ENCODE results near the gene ANGPTL8. TPM values are rescaled to one million over a fixed set of nuclear protein-coding genes. Genes with fewer than 3 reads are reported as not detected.

The ANGPTL8 gene
- total RNA-seq, 4 donors from 2014 or later: 2.0 TPM; not detected in 3

- Histone ChIP-seq H3K27ac (no peak overlapping the region), H3K4me1 (peaks cover 0 to 27% (median 0%) of the 10 kb centered on the region in 3 donors), H3K36me3 (no peaks in the 10 kb centered on the region), H3K27me3 (no peaks in the 10 kb centered on the region), H3K4me3 (no peak overlapping the region), H3K9me3 (no peaks in the 10 kb centered on the region)
- TF ChIP-seq EP300 (IDR thresholded peaks at IDR 0.05) (no peak), POLR2AphosphoS5 (IDR thresholded peaks at IDR 0.05) (no peak), CTCF (IDR thresholded peaks at IDR 0.05) (no peak), POLR2A (IDR thresholded peaks at IDR 0.05) (no peak)
- ATAC-seq: no peak
- 93 to 100% methylated on average over 3 to 7 of the region's 7 CpGs for WGBS, 2 donors (ENCODE audit: low coverage in 1 of 2)
Measured at GRCh38 chr19:11291415-11291814, 52.0 kb downstream of the ANGPTL8 start.

Other genes starting within 250 kb of the ANGPTL8 start
- 10 to 100 TPM; 14.9 to 68.1 (median 32.6) TPM for gene LDLR, start 150.2 kb upstream of the ANGPTL8 start, total RNA-seq
- gene SPC24, start 83.8 kb upstream of the ANGPTL8 start, total RNA-seq: 1 to 10 TPM; 4.2 to 6.8 (median 5.7) TPM
- gene KANK2, start 42.1 kb upstream of the ANGPTL8 start, total RNA-seq: 1,000 to 10,000 TPM in 3 of 4 donors, 100 to 1,000 TPM in 1; 913 to 1,808 (median 1,065) TPM
- 10 to 100 TPM; 18.5 to 43.1 (median 29.1) TPM for gene DOCK6, start 22.9 kb downstream of the ANGPTL8 start, total RNA-seq
- not detected for gene TSPAN16, start 56.5 kb downstream of the ANGPTL8 start, total RNA-seq
- 10 to 100 TPM; 21.5 to 43.7 (median 28.0) TPM for gene RAB3D, start 100.0 kb downstream of the ANGPTL8 start, total RNA-seq
- gene TMEM205, start 106.6 kb downstream of the ANGPTL8 start, total RNA-seq: 100 to 1,000 TPM; 165 to 262 (median 210) TPM
- 10 to 100 TPM in 3 of 4 donors, 1 to 10 TPM in 1; 6.6 to 30.0 (median 19.0) TPM for gene CCDC159, start 106.9 kb downstream of the ANGPTL8 start, total RNA-seq
- 10 to 100 TPM; 20.5 to 57.7 (median 44.9) TPM for gene PLPPR2, start 115.8 kb downstream of the ANGPTL8 start, total RNA-seq
- gene SWSAP1, start 135.0 kb downstream of the ANGPTL8 start, total RNA-seq: 1 to 10 TPM in 2 of 4 donors, under 1 TPM in 2; 0.62 to 2.6 (median 1.0) TPM
- gene EPOR, start 144.7 kb downstream of the ANGPTL8 start, total RNA-seq: 1 to 10 TPM in 3 of 4 donors, under 1 TPM in 1; 0.62 to 5.1 (median 2.7) TPM
- 1 to 10 TPM in 2 of 4 donors, under 1 TPM in 2; 0.25 to 3.7 (median 1.3) TPM for gene RGL3, start 179.7 kb downstream of the ANGPTL8 start, total RNA-seq
- 1 to 10 TPM in 1 of 4 donors, under 1 TPM in 1, not detected in 2; 0.27 to 1.4 TPM for gene ODAD3, start 195.5 kb downstream of the ANGPTL8 start, total RNA-seq
- gene PRKCSH, start 196.0 kb downstream of the ANGPTL8 start, total RNA-seq: 100 to 1,000 TPM in 1 of 4 donors, 10 to 100 TPM in 3; 72.8 to 112 (median 85.8) TPM
- gene ELAVL3, start 241.4 kb downstream of the ANGPTL8 start, total RNA-seq: 1 to 10 TPM in 1 of 4 donors, under 1 TPM in 2, not detected in 1; 0.04 to 3.3 (median 0.27) TPM

Data from gastroesophageal sphincter (tissue), 4 donors.